IgD-negative memory B cell (primary cell): ENCODE measurements around the gene SLC2A9. TPM values are rescaled to one million over a fixed set of nuclear protein-coding genes. Genes with fewer than 3 reads are reported as not detected.

Source experiments
- H3K27ac Mint-ChIP-seq, 3 donors: one replicate each; pipeline ENCODE4 v1.8.0; 2020 to 2022; ENCODE audit warnings: mild to moderate bottlenecking in 3 of 3, mixed read lengths in 3 of 3, moderate library complexity in 1 of 3
- H3K27me3 Mint-ChIP-seq: one replicate; pipeline ENCODE4 v1.8.0; 2021; ENCODE audit warnings: mixed read lengths
- H3K36me3 Mint-ChIP-seq: one replicate; pipeline ENCODE4 v1.8.0; 2020; ENCODE audit warnings: mild to moderate bottlenecking, mixed read lengths
- H3K4me1 Mint-ChIP-seq, 3 donors: one replicate each; pipeline ENCODE4 v1.8.0; 2020 to 2022; ENCODE audit warnings: mixed read lengths in 3 of 3, mild to moderate bottlenecking in 1 of 3
- H3K4me3 Mint-ChIP-seq, 4 donors: one replicate each; pipeline ENCODE4 v1.8.0; 2020 to 2022; ENCODE audit warnings: mild to moderate bottlenecking in 4 of 4, mixed read lengths in 4 of 4, moderate library complexity in 3 of 4
- H3K9me3 Mint-ChIP-seq, 3 donors: one replicate each; pipeline ENCODE4 v1.8.0; 2020 to 2021; ENCODE audit warnings: mixed read lengths in 3 of 3, mild to moderate bottlenecking in 1 of 3
- polyA plus RNA-seq: library from polyadenylated mRNA; unstranded; fragments of 300-500 nt; fragmentation: Illumina TruSeq; gene quantifications from one replicate; pipeline ENCODE4 v1.2.3, GENCODE V29; 2021

The SLC2A9 gene
- polyA plus RNA-seq, 1 donor from 2014 or later = 0.41 TPM

GRCh38 chr4:9880406-9881197, 140.7 kb downstream of the SLC2A9 start:
- Mint-ChIP-seq H3K27ac (no peak overlapping the region), H3K27me3 (no peaks in the 10 kb centered on the region), H3K36me3 (peaks cover 2% of the 10 kb centered on the region), H3K9me3 (no peaks in the 10 kb centered on the region), H3K4me1 (no peaks in the 10 kb centered on the region), H3K4me3 (no peak overlapping the region)

GRCh38 chr4:9877123-9877522, 144.2 kb downstream of the SLC2A9 start:
- peak overlapping the region in 2 of 3 donors; percentile 4 to 65 for H3K27ac Mint-ChIP-seq
- H3K9me3 Mint-ChIP-seq = peaks cover 0 to 3% (median 0%) of the 10 kb centered on the region in 3 donors
- peaks cover 2% of the 10 kb centered on the region for H3K36me3 Mint-ChIP-seq
- H3K4me3 Mint-ChIP-seq = no peak overlapping the region
- peaks cover 3% of the 10 kb centered on the region for H3K27me3 Mint-ChIP-seq
- H3K4me1 Mint-ChIP-seq = no peaks in the 10 kb centered on the region

GRCh38 chr4:9875516-9875915, 145.8 kb downstream of the SLC2A9 start:
- Mint-ChIP-seq H3K4me3 (no peak overlapping the region), H3K27me3 (peaks cover 5% of the 10 kb centered on the region), H3K36me3 (peaks cover 4% of the 10 kb centered on the region), H3K27ac (no peak overlapping the region), H3K4me1 (no peaks in the 10 kb centered on the region), H3K9me3 (peaks cover 0 to 3% (median under 1%) of the 10 kb centered on the region in 3 donors)

GRCh38 chr4:9874385-9874784, 146.9 kb downstream of the SLC2A9 start:
- Mint-ChIP-seq H3K4me1 (no peaks in the 10 kb centered on the region), H3K36me3 (peaks cover 4% of the 10 kb centered on the region), H3K27ac (no peak overlapping the region), H3K9me3 (peaks cover 0 to 5% (median 3%) of the 10 kb centered on the region in 3 donors), H3K27me3 (peaks cover 5% of the 10 kb centered on the region), H3K4me3 (no peak overlapping the region)

GRCh38 chr4:9870165-9870790, 151.0 kb downstream of the SLC2A9 start:
- Mint-ChIP-seq H3K9me3 (peaks cover 0 to 5% (median 3%) of the 10 kb centered on the region in 3 donors), H3K4me3 (no peak overlapping the region), H3K36me3 (peaks cover 2% of the 10 kb centered on the region), H3K27ac (no peak overlapping the region), H3K4me1 (no peaks in the 10 kb centered on the region), H3K27me3 (peaks cover 5% of the 10 kb centered on the region)

- H3K4me1 Mint-ChIP-seq = no peaks in the 10 kb centered on the region
- H3K9me3 Mint-ChIP-seq = peaks cover 0 to 5% (median 0%) of the 10 kb centered on the region in 3 donors
- H3K36me3 Mint-ChIP-seq = peaks cover 2% of the 10 kb centered on the region
- H3K4me3 Mint-ChIP-seq = no peak overlapping the region
- peaks cover 2% of the 10 kb centered on the region for H3K27me3 Mint-ChIP-seq
- no peak overlapping the region for H3K27ac Mint-ChIP-seq
Observed at GRCh38 chr4:9867751-9868425, 153.4 kb downstream of the SLC2A9 start.

GRCh38 chr4:9866931-9867330, 154.4 kb downstream of the SLC2A9 start:
- Mint-ChIP-seq H3K4me3 (peak overlapping the region in 1 of 4 donors; percentile 25), H3K9me3 (peaks cover 0 to 5% (median 0%) of the 10 kb centered on the region in 3 donors), H3K4me1 (no peaks in the 10 kb centered on the region), H3K27me3 (peaks cover 2% of the 10 kb centered on the region), H3K27ac (no peak overlapping the region), H3K36me3 (peaks cover 2% of the 10 kb centered on the region)

GRCh38 chr4:9861561-9861960, 159.7 kb downstream of the SLC2A9 start:
- H3K36me3 Mint-ChIP-seq = no peaks in the 10 kb centered on the region
- H3K4me3 Mint-ChIP-seq = no peak overlapping the region
- H3K27me3 Mint-ChIP-seq = no peaks in the 10 kb centered on the region
- no peak overlapping the region for H3K27ac Mint-ChIP-seq
- H3K9me3 Mint-ChIP-seq = peaks cover 3 to 6% (median 3%) of the 10 kb centered on the region in 3 donors
- no peaks in the 10 kb centered on the region for H3K4me1 Mint-ChIP-seq

GRCh38 chr4:9859810-9860209, 161.5 kb downstream of the SLC2A9 start:
- Mint-ChIP-seq H3K4me3 (no peak overlapping the region), H3K27me3 (no peaks in the 10 kb centered on the region), H3K9me3 (peaks cover 7 to 12% (median 11%) of the 10 kb centered on the region in 3 donors), H3K36me3 (no peaks in the 10 kb centered on the region), H3K27ac (no peak overlapping the region), H3K4me1 (no peaks in the 10 kb centered on the region)

- peaks cover 3% of the 10 kb centered on the region for H3K36me3 Mint-ChIP-seq
- H3K9me3 Mint-ChIP-seq = peaks cover 1 to 5% (median 1%) of the 10 kb centered on the region in 3 donors
- H3K27me3 Mint-ChIP-seq = peaks cover 13% of the 10 kb centered on the region
- H3K4me1 Mint-ChIP-seq = no peaks in the 10 kb centered on the region
- no peak overlapping the region for H3K27ac Mint-ChIP-seq
- no peak overlapping the region for H3K4me3 Mint-ChIP-seq
Observed at GRCh38 chr4:9849538-9849920, 171.8 kb downstream of the SLC2A9 start.

- H3K9me3 Mint-ChIP-seq = peaks cover 1 to 4% (median 3%) of the 10 kb centered on the region in 3 donors
- no peaks in the 10 kb centered on the region for H3K4me1 Mint-ChIP-seq
- H3K27me3 Mint-ChIP-seq = peaks cover 13% of the 10 kb centered on the region
- peak overlapping the region in 1 of 4 donors; percentile 39 for H3K4me3 Mint-ChIP-seq
- no peak overlapping the region for H3K27ac Mint-ChIP-seq
- peaks cover 3% of the 10 kb centered on the region for H3K36me3 Mint-ChIP-seq
Observed at GRCh38 chr4:9847968-9848748, 173.1 kb downstream of the SLC2A9 start.

- Mint-ChIP-seq H3K27me3 (peaks cover 13% of the 10 kb centered on the region), H3K9me3 (peaks cover 3 to 13% (median 8%) of the 10 kb centered on the region in 3 donors), H3K4me3 (no peak overlapping the region), H3K36me3 (peaks cover 3% of the 10 kb centered on the region), H3K4me1 (no peaks in the 10 kb centered on the region), H3K27ac (no peak overlapping the region)
Observed at GRCh38 chr4:9845791-9846493, 175.4 kb downstream of the SLC2A9 start.

- no peaks in the 10 kb centered on the region for H3K27me3 Mint-ChIP-seq
- no peak overlapping the region for H3K27ac Mint-ChIP-seq
- no peak overlapping the region for H3K4me3 Mint-ChIP-seq
- no peaks in the 10 kb centered on the region for H3K4me1 Mint-ChIP-seq
- H3K9me3 Mint-ChIP-seq = peaks cover 3 to 29% (median 14%) of the 10 kb centered on the region in 3 donors
- H3K36me3 Mint-ChIP-seq = no peaks in the 10 kb centered on the region
Observed at GRCh38 chr4:9841072-9841471, 180.2 kb downstream of the SLC2A9 start.

GRCh38 chr4:9835430-9835829, 185.9 kb downstream of the SLC2A9 start:
- no peak overlapping the region for H3K27ac Mint-ChIP-seq
- H3K9me3 Mint-ChIP-seq = peaks cover 0 to 11% (median 6%) of the 10 kb centered on the region in 3 donors
- H3K27me3 Mint-ChIP-seq = peaks cover 2% of the 10 kb centered on the region

More at GRCh38 chr4:9835430-9835829, 185.9 kb downstream of the SLC2A9 start:
- no peaks in the 10 kb centered on the region for H3K4me1 Mint-ChIP-seq
- no peaks in the 10 kb centered on the region for H3K36me3 Mint-ChIP-seq
- H3K4me3 Mint-ChIP-seq = no peak overlapping the region
